Tibial artery (tissue), 4 donors: ENCODE results near the gene RGR.

ENCODE experiments used
- DNase-seq, 2 donors: peaks; one replicate each; pipeline ENCODE4 v3.0.0-alpha.2; 2019
- H3K27ac ChIP-seq, 2 donors: fragments of 200-600 bp; sonication (generic) in 1 of 2; 1 replicate in 1 of 2; 2 replicates in 1 of 2; pipeline ENCODE4 v1.5.1; 2018 to 2019; ENCODE audit warnings: mild to moderate bottlenecking in 1 of 2
- H3K27me3 ChIP-seq, 2 donors: fragments of 200-600 bp; sonication (generic) in 1 of 2; one replicate each; pipeline versions ENCODE4 v1.5.1 to v1.6.0; 2016 to 2019
- H3K36me3 ChIP-seq, 3 donors: fragments of 200-600 bp; sonication (generic) in 2 of 3; one replicate each; pipeline ENCODE4 v1.5.1; 2016 to 2019; ENCODE audit warnings: mild to moderate bottlenecking in 2 of 3
- H3K4me1 ChIP-seq, 4 donors: fragments of 200-600 bp; sonication (generic) in 2 of 4; 1 replicate in 3 of 4; 2 replicates in 1 of 4; pipeline ENCODE4 v1.5.1; 2016 to 2019
- H3K4me3 ChIP-seq, 2 donors: fragments of 200-600 bp; sonication (generic) in 1 of 2; 1 replicate in 1 of 2; 2 replicates in 1 of 2; pipeline ENCODE4 v1.5.1; 2018 to 2019; ENCODE audit warnings: mild to moderate bottlenecking in 2 of 2
- H3K9me3 ChIP-seq, 3 donors: fragments of 200-600 bp; sonication (generic) in 1 of 3; one replicate each; pipeline ENCODE4 v1.5.1; 2016 to 2019
- CTCF ChIP-seq, 2 experiments: fragments of 200-600 bp in 1 of 2; fragments of 450-650 bp in 1 of 2; IDR thresholded peaks; one replicate each; pipeline ENCODE4 v1.5.1; 2017 to 2019; ENCODE audit warnings: antibody characterized with exemption in 2 of 2, mild to moderate bottlenecking in 1 of 2, moderate library complexity in 1 of 2
- intact Hi-C: fragments of 100-400 bp; cut with DNase I; formaldehyde crosslinking; loops from one replicate; pipeline ENCODE4 v1.15.0; 2023; ENCODE audit warnings: low total_unique reads

RGR gene

GRCh38 chr10:84244651-84245270 lies at the start of gene RGR:
RGR (plus strand) TSS chr10:84245053; CDS start chr10:84245091, 38 bp downstream.
- H3K4me3 ChIP-seq = no peak within 1 kb of the TSS
- H3K27ac ChIP-seq = no peak within 1 kb of the TSS
- intact Hi-C loops = no loop called here
- peak in 1 of 2 donors; percentile 34 for DNase-seq
- no peaks in the 10 kb centered on the region for H3K9me3 ChIP-seq
- no peaks in the 10 kb centered on the region for H3K4me1 ChIP-seq
- H3K27me3 ChIP-seq = peaks cover 0 to 6% of the 10 kb centered on the region in 2 donors
- no peaks in the 10 kb centered on the region for H3K36me3 ChIP-seq
- no peak for TF ChIP-seq CTCF (IDR thresholded peaks at IDR 0.05)

GRCh38 chr10:84196083-84196482 lies 48.8 kb upstream of the RGR start:
- Histone ChIP-seq H3K4me1 (peaks cover 0 to 17% (median 12%) of the 10 kb centered on the region in 4 donors), H3K9me3 (no peaks in the 10 kb centered on the region), H3K4me3 (no peak overlapping the region), H3K36me3 (no peaks in the 10 kb centered on the region), H3K27ac (no peak overlapping the region), H3K27me3 (peaks cover 0 to 49% of the 10 kb centered on the region in 2 donors)
- intact Hi-C loops = no loop called here
- TF ChIP-seq CTCF (IDR thresholded peaks at IDR 0.05) = no peak
- DNase-seq = no peak

- Histone ChIP-seq H3K4me3 (no peak overlapping the region), H3K36me3 (no peaks in the 10 kb centered on the region), H3K4me1 (peaks cover 0 to 17% (median 12%) of the 10 kb centered on the region in 4 donors), H3K27ac (no peak overlapping the region), H3K9me3 (no peaks in the 10 kb centered on the region), H3K27me3 (peaks cover 0 to 56% of the 10 kb centered on the region in 2 donors)
- no peak for TF ChIP-seq CTCF (IDR thresholded peaks at IDR 0.05)
- intact Hi-C loops = no loop called here
- DNase-seq = no peak
Observed at GRCh38 chr10:84196941-84197340, 47.9 kb upstream of the RGR start.

GRCh38 chr10:84197643-84198042 lies 47.2 kb upstream of the RGR start:
- Histone ChIP-seq H3K4me1 (peaks cover 0 to 17% (median 12%) of the 10 kb centered on the region in 4 donors), H3K27ac (no peak overlapping the region), H3K9me3 (no peaks in the 10 kb centered on the region), H3K27me3 (peaks cover 0 to 59% of the 10 kb centered on the region in 2 donors), H3K36me3 (no peaks in the 10 kb centered on the region), H3K4me3 (no peak overlapping the region)
- TF ChIP-seq CTCF (IDR thresholded peaks at IDR 0.05) = no peak
- intact Hi-C loops = no loop called here
- DNase-seq = no peak

- DNase-seq = no peak
- H3K9me3 ChIP-seq = no peaks in the 10 kb centered on the region
- TF ChIP-seq CTCF (IDR thresholded peaks at IDR 0.05) = no peak
- H3K27me3 ChIP-seq = peaks cover 0 to 60% of the 10 kb centered on the region in 2 donors
- H3K4me1 ChIP-seq = peaks cover 0 to 17% (median 12%) of the 10 kb centered on the region in 4 donors
- no peak overlapping the region for H3K27ac ChIP-seq
- H3K4me3 ChIP-seq = no peak overlapping the region
- H3K36me3 ChIP-seq = no peaks in the 10 kb centered on the region
- intact Hi-C loops = no loop called here
Observed at GRCh38 chr10:84198206-84198915, 46.5 kb upstream of the RGR start.
